HepG2 (cell line): ENCODE results near the gene ARMH3. TPM values are rescaled to one million over a fixed set of nuclear protein-coding genes. Genes with fewer than 3 reads are reported as not detected.

ENCODE experiments used
- ATAC-seq: fragments of 200-7000 bp; cut with Tn5 transposase; 3 replicates; pipeline ENCODE4 v1.9.1; 2020; ENCODE audit warnings: mild to moderate bottlenecking, moderate library complexity
- BruUV-seq: library from RNA; stranded (reverse); fragments of 400-500 nt; replicated peaks from 2 replicates; lab custom pipeline; 2021; lab: Mats Ljungman, UMichigan
- CTCF ChIA-PET: fragments of 300-600 bp; formaldehyde crosslinking; extraction: SDS; loops from one replicate; lab custom pipeline; 2021; ENCODE audit warnings: low total read pairs, inconsistent platforms, low intra/inter-chr PET ratio; lab: Yijun Ruan, JAX
- POLR2A ChIA-PET: fragments of 350-600 bp; sonication (Branson Sonifier 250); formaldehyde crosslinking; loops from one replicate; lab custom pipeline; 2020; ENCODE audit warnings: antibody characterized with exemption, inconsistent platforms; lab: Yijun Ruan, JAX
- DNase-seq: peaks from one replicate; pipeline ENCODE4 v3.0.0-alpha.2; 2015; ENCODE audit warnings: low spot score
- FAIRE-seq: peaks from 3 replicates; lab custom pipeline; 2011; peaks lifted over from hg19 to GRCh38; lab: Jason Lieb, UNC
- H2AFZ ChIP-seq: one replicate; pipeline ENCODE4 v1.6.1; 2011; ENCODE audit warnings: low read length, inconsistent platforms
- H3K27ac ChIP-seq: fragments of 300-600 bp; 3 replicates; pipeline ENCODE4 v1.8.0; 2011; ENCODE audit warnings: mixed run types, mild to moderate bottlenecking, mixed read lengths, low read length, inconsistent platforms; ENCODE audit not compliant: insufficient read depth; ENCODE audit errors: extremely low read length
- H3K27me3 ChIP-seq, 2 experiments: fragments of 200-600 bp in 1 of 2; 2 replicates in 1 of 2; 3 replicates in 1 of 2; pipeline versions ENCODE4 v1.6.0 to v1.8.0; 2011; ENCODE audit warnings: low read length in 2 of 2, mild to moderate bottlenecking in 2 of 2, moderate library complexity in 2 of 2, inconsistent platforms in 1 of 2; ENCODE audit not compliant: insufficient read depth in 2 of 2, control insufficient read depth in 1 of 2
- H3K36me3 ChIP-seq, 2 experiments: fragments of 200-600 bp in 1 of 2; replicated peaks in 1 of 2; 2 replicates in 1 of 2; 3 replicates in 1 of 2; pipeline versions ENCODE4 v1.5.1 to v1.8.0; 2011; ENCODE audit warnings: low read length in 2 of 2, inconsistent platforms in 1 of 2; ENCODE audit not compliant: insufficient read depth in 2 of 2, control insufficient read depth in 1 of 2
- H3K4me1 ChIP-seq: 2 replicates; pipeline ENCODE4 v1.5.1; 2012; ENCODE audit warnings: low read length, inconsistent platforms; ENCODE audit not compliant: insufficient read depth
- H3K4me2 ChIP-seq: 2 replicates; pipeline ENCODE4 v1.6.0; 2011; ENCODE audit warnings: low read depth, low read length, inconsistent platforms
- H3K4me3 ChIP-seq, 3 experiments: fragments of 200-600 bp in 1 of 3; sonication (generic), shearing (Covaris generic) in 1 of 3; replicated peaks in 1 of 3; 2 replicates each; pipeline ENCODE4 v1.5.1; 2011 to 2016; ENCODE audit warnings: low read length in 3 of 3, inconsistent platforms in 2 of 3, low read depth in 2 of 3, mild to moderate bottlenecking in 2 of 3, control low read depth in 1 of 3, mixed read lengths in 1 of 3; ENCODE audit not compliant: insufficient read depth in 1 of 3
- H3K79me2 ChIP-seq: one replicate; pipeline ENCODE4 v1.6.1; 2011; ENCODE audit warnings: low read length, inconsistent platforms; ENCODE audit not compliant: insufficient read depth
- H3K9ac ChIP-seq: 2 replicates; pipeline ENCODE4 v1.6.0; 2011; ENCODE audit warnings: mild to moderate bottlenecking, low read depth, low read length, inconsistent platforms; ENCODE audit not compliant: insufficient read depth
- H3K9me3 ChIP-seq: 2 replicates; pipeline ENCODE4 v1.5.1; 2012; ENCODE audit warnings: mild to moderate bottlenecking, low read length
- H4K20me1 ChIP-seq: 2 replicates; pipeline ENCODE4 v1.6.0; 2011; ENCODE audit warnings: inconsistent platforms, mild to moderate bottlenecking, low read length, moderate library complexity; ENCODE audit not compliant: insufficient read depth
- KLF9 ChIP-seq: IDR thresholded peaks from 2 replicates; pipeline ENCODE4 v1.6.1; 2016; ENCODE audit warnings: low read depth
- POLR2AphosphoS5 ChIP-seq: IDR thresholded peaks from 2 replicates; pipeline ENCODE4 v1.6.1; 2012; ENCODE audit warnings: low read depth, low read length
- SNAI1 ChIP-seq: sonication (generic); formaldehyde crosslinking; IDR thresholded peaks from 2 replicates; pipeline ENCODE4 v1.5.0; 2020; ENCODE audit warnings: mild to moderate bottlenecking, missing genetic modification reagents, borderline replicate concordance
- THYN1 ChIP-seq: sonication (generic); formaldehyde crosslinking; IDR thresholded peaks from 2 replicates; pipeline ENCODE4 v1.8.1; 2023; ENCODE audit warnings: low read depth, mild to moderate bottlenecking, moderate library complexity, missing genetic modification reagents, borderline replicate concordance
- TMF1 ChIP-seq: sonication (generic); formaldehyde crosslinking; IDR thresholded peaks from 2 replicates; pipeline ENCODE4 v1.8.1; 2022; ENCODE audit warnings: low read depth, missing genetic modification reagents
- YY1 ChIP-seq: IDR thresholded peaks from 2 replicates; pipeline ENCODE4 v1.6.1; 2011; ENCODE audit warnings: low read length, low read depth, moderate library complexity, mild to moderate bottlenecking; ENCODE audit not compliant: insufficient read depth, insufficient replicate concordance
- ZNF646 ChIP-seq: sonication (generic); formaldehyde crosslinking; IDR thresholded peaks from 2 replicates; pipeline ENCODE4 v1.9.0; 2021; ENCODE audit warnings: mild to moderate bottlenecking, missing genetic modification reagents
- WGBS: methylation state at CpG from one replicate; pipeline ENCODE4 v1.1.6; 2017; ENCODE audit warnings: low lambda C conversion rate; 5-methylcytosine and 5-hydroxymethylcytosine counted together
- in situ Hi-C: cut with HindIII; loops from 2 replicates; pipeline ENCODE4 v1.10.0; 2017; ENCODE audit warnings: low pct_unique_long_range_greater_than_20kb; ENCODE audit not compliant: extremely low pct_ligation_motif_present
- intact Hi-C: fragments of 100-400 bp; cut with micrococcal nuclease; formaldehyde crosslinking; loops from one replicate; pipeline ENCODE4 v1.10.0; 2022; ENCODE audit not compliant: unreplicated experiment
- polyA plus RNA-seq, 8 experiments: library from polyadenylated mRNA; depleted of rRNA in 3 of 8; stranded (reverse) in 7 of 8; unstranded in 1 of 8; fragments of >200 nt; fragmentation: Illumina TruSeq in 4 of 8; extraction: Trizol in 4 of 8; gene quantifications; 2 replicates each; pipeline versions ENCODE4 v1.2.1 to v1.2.3, GENCODE V29; 2011 to 2016; ENCODE audit warnings: low read depth in 4 of 8, missing spikeins in 1 of 8, mixed read lengths in 1 of 8; ENCODE audit not compliant: insufficient read depth in 1 of 8
- total RNA-seq, 5 experiments: library from RNA; depleted of rRNA; stranded (reverse); fragments of >200 nt; fragmentation: Illumina TruSeq; extraction: Trizol; gene quantifications; 2 replicates each; pipeline ENCODE4 v1.2.3, GENCODE V29; 2016; ENCODE audit warnings: low read depth in 1 of 5

Gene ARMH3
- total and polyA plus RNA-seq, 2 of the 13 experiments (the other 11 are each of a cell fraction or from before 2014, with no cell fraction given) = 8.4 to 16.9 TPM

DNA sequence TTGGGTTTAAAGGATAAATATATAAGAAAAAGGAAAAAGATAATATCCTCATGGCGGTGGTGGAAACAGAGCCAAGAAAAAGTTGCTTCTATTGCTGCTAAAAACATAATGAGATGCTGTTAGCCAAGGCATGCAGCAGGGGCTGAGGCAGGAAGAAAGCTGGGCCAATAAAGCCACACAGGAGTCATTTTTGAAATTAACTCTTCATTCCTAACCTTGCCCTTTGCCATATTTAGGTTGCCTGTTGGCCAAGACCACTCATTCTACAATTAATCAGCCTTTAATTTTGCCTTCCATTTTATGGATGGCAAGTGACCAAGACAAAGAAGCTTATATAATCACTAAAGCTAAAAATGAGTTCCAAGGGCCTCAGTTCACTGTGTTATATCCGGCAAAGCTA is 58.2 kb downstream of the ARMH3 start:
- DNase-seq (no peak), ATAC-seq (no peak), FAIRE-seq (no peak)
- WGBS = 96% methylated on average over 2 of the region's 2 CpGs
- CTCF ChIA-PET = no interaction called here
- Histone ChIP-seq H3K4me3 (no peak overlapping the region), H3K36me3 (peaks cover 11 to 40% of the 10 kb centered on the region in 2 experiments), H3K27ac (no peak overlapping the region), H4K20me1 (no peaks in the 10 kb centered on the region), H3K9ac (no peak overlapping the region), H3K9me3 (no peaks in the 10 kb centered on the region), H3K4me1 (peaks cover 14% of the 10 kb centered on the region), H3K79me2 (no peaks in the 10 kb centered on the region), H2AFZ (no peak overlapping the region), H3K4me2 (no peak overlapping the region), H3K27me3 (no peaks in the 10 kb centered on the region)
- intact Hi-C loops = no loop called here
- in situ Hi-C loops = no loop called here
- BruUV-seq = no TSS peak
- POLR2A ChIA-PET = no interaction called here
- TF ChIP-seq KLF9 (CRISPR knock-in tag) (no peak), YY1 (no peak), POLR2AphosphoS5 (no peak), TMF1 (no peak), SNAI1 (no peak), ZNF646 (CRISPR knock-in tag) (no peak), THYN1 (CRISPR knock-in tag) (no peak)
